Right lobe of liver (tissue), 6 donors: ENCODE data around the gene ZNF540. TPM values are rescaled to one million over a fixed set of nuclear protein-coding genes. Genes with fewer than 3 reads are reported as not detected.

ENCODE experiments used
- ATAC-seq, 4 donors: fragments of 200-7000 bp; cut with Tn5 transposase; one replicate each; pipeline ENCODE4 v1.9.1; 2020; ENCODE audit warnings: mild to moderate bottlenecking in 4 of 4, moderate library complexity in 4 of 4
- DNase-seq, 3 donors: peaks; one replicate each; pipeline ENCODE4 v3.0.0-alpha.2; 2020
- H3K27ac ChIP-seq, 3 donors: fragments of 200-600 bp; one replicate each; pipeline ENCODE4 v1.8.0; 2022
- H3K27me3 ChIP-seq, 2 donors: fragments of 200-600 bp; one replicate each; pipeline ENCODE4 v1.8.0; 2022
- H3K36me3 ChIP-seq, 4 donors: fragments of 200-600 bp; sonication (generic) in 1 of 4; one replicate each; pipeline versions ENCODE4 v1.5.1 to v1.8.0; 2017 to 2022; ENCODE audit warnings: control low read depth in 1 of 4
- H3K4me1 ChIP-seq, 4 donors: fragments of 200-600 bp; sonication (generic) in 1 of 4; one replicate each; pipeline versions ENCODE4 v1.5.1 to v1.8.0; 2017 to 2022; ENCODE audit warnings: control low read depth in 1 of 4
- H3K4me3 ChIP-seq, 3 donors: fragments of 200-600 bp; one replicate each; pipeline ENCODE4 v1.8.0; 2022
- H3K9me3 ChIP-seq, 4 donors: fragments of 200-600 bp; sonication (generic) in 1 of 4; one replicate each; pipeline versions ENCODE4 v1.5.1 to v1.8.0; 2017 to 2022; ENCODE audit warnings: control low read depth in 1 of 4
- POLR2A ChIP-seq: fragments of 450-650 bp; IDR thresholded peaks from one replicate; pipeline ENCODE4 v1.6.1; 2017; ENCODE audit warnings: antibody characterized with exemption, mild to moderate bottlenecking
- WGBS: methylation state at CpG from one replicate; pipeline ENCODE4 v1.1.6; 2018; ENCODE audit warnings: low coverage, low lambda C conversion rate; ENCODE audit not compliant: insufficient coverage; ENCODE audit errors: missing lambda C conversion rate; 5-methylcytosine and 5-hydroxymethylcytosine counted together
- intact Hi-C, 2 donors: fragments of 100-400 bp; cut with DNase I; formaldehyde crosslinking; loops; one replicate each; pipeline versions ENCODE4 v1.11.2 to v1.14.1; 2022
- total RNA-seq, 6 experiments: library from RNA; depleted of rRNA in 2 of 6; stranded (reverse); fragments of >200 nt in 2 of 6; fragmentation: NEBNext Ultra II Directional in 3 of 6; extraction: Animal tissue kit (Norgen Biotek cat#: 25700) in 3 of 6; gene quantifications; one replicate each; pipeline versions ENCODE4 v1.1.0 to v1.2.4, GENCODE V29; 2016 to 2023
- TF ChIP-seq, protein P1 (sequence below), 4 donors: fragments of 200-600 bp in 3 of 4; fragments of 450-650 bp in 1 of 4; IDR thresholded peaks; one replicate each; pipeline versions ENCODE4 v1.5.1 to v1.8.0; 2016 to 2022; ENCODE audit warnings: antibody characterized with exemption in 4 of 4, mild to moderate bottlenecking in 2 of 4
- donor health status: DM: no; HTN: yes; CAD: no.
- donor health status: DM: no; HTN: no; CAD: no.
- donor health status: DM: no; HTN: no; CAD: no.
- donor health status: DM: no; HTN: yes; CAD: no.
- donor health status: DM: no; HTN: yes; CAD: no.

Gene ZNF540
- total RNA-seq, 6 experiments from 2014 or later: 0.37 to 2.1 (median 1.1) TPM

DNA sequence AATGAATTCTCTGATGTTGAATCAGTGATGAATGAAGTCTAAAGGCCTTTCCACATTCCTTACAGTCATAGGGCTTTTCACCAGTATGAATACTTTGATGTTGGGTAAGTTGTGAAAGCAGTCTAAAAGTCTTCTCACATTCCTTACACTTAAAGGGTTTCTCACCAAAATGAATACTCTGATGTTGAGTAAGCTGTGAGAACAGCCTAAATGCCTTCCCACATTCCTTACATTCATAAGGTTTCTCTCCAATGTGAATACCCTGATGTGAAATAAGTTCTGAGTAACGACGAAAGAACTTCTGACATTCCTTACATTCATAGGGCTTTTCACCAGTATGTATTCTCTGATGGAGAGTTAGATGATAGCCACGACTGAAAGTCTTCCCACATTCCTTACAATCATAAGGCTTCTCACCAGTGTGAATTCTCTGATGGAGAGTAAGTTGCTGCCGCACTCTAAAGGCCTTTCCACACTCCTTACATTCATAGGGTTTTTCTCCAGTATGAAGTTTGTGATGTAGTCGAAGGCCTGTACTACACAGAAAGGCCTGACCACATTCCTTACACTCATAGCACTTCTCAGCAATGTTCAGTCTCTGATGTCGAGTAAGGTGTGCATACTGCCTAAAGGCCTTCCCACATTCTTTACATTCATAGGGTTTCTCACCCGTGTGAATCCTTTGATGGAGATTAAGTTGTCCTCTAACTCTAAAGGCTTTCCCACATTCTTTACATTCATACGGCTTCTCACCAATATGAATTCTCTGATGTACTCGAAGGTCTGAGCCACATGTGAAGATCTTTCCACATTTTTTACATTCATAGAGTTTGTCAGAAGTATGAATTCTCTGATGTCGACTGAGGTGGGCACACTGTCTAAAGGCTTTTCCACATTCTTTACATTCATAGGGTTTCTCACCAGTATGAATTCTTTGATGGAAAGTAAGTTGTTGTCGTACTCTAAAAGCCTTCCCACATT is 40.7 kb downstream of the ZNF540 start:
- DNase-seq: no peak
- no peak for TF ChIP-seq POLR2A
- TF ChIP-seq, protein P1, sequence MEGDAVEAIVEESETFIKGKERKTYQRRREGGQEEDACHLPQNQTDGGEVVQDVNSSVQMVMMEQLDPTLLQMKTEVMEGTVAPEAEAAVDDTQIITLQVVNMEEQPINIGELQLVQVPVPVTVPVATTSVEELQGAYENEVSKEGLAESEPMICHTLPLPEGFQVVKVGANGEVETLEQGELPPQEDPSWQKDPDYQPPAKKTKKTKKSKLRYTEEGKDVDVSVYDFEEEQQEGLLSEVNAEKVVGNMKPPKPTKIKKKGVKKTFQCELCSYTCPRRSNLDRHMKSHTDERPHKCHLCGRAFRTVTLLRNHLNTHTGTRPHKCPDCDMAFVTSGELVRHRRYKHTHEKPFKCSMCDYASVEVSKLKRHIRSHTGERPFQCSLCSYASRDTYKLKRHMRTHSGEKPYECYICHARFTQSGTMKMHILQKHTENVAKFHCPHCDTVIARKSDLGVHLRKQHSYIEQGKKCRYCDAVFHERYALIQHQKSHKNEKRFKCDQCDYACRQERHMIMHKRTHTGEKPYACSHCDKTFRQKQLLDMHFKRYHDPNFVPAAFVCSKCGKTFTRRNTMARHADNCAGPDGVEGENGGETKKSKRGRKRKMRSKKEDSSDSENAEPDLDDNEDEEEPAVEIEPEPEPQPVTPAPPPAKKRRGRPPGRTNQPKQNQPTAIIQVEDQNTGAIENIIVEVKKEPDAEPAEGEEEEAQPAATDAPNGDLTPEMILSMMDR (IDR thresholded peaks at IDR 0.05): no peak
- Histone ChIP-seq H3K27me3 (no peaks in the 10 kb centered on the region), H3K27ac (no peak overlapping the region), H3K36me3 (peaks cover 0 to 21% (median 0%) of the 10 kb centered on the region in 4 donors), H3K9me3 (peaks cover 0 to 63% (median 34%) of the 10 kb centered on the region in 4 donors), H3K4me3 (no peak overlapping the region), H3K4me1 (no peaks in the 10 kb centered on the region)
- intact Hi-C loops: no loop called here
- no peak for ATAC-seq
- WGBS: 98% methylated on average over 8 of the region's 11 CpGs

DNA sequence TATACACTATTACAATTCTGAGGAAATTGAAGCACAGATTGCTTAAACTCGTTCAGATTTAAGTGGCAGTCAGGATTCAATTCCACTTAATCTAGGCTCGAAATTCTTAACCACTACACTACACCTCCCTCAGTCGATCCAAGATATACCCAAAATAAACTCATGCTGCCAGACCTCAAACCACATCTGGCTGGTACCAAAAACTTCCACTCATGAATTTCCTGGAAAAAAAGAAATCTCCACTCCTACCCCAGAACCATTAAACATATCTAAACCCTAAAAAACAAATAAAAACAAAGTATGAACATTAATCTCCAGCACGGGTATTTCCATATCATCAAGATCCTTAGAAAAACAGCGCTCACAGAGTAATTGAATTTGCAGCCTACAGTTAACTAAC is 59.4 kb downstream of the ZNF540 start:
- no peaks in the 10 kb centered on the region for H3K27me3 ChIP-seq
- H3K4me1 ChIP-seq: peaks cover 0 to 18% (median 4%) of the 10 kb centered on the region in 4 donors
- H3K36me3 ChIP-seq: peaks cover 0 to 4% (median 0%) of the 10 kb centered on the region in 4 donors
- no peak for ATAC-seq
- peaks cover 0 to 8% (median 0%) of the 10 kb centered on the region in 4 donors for H3K9me3 ChIP-seq
- peak overlapping the region; percentile 67 to 82 (median 79) for H3K4me3 ChIP-seq
- H3K27ac ChIP-seq: peak overlapping the region in 1 of 3 donors; percentile 83
- intact Hi-C loops: no loop called here
- TF ChIP-seq, protein P1 (IDR thresholded peaks at IDR 0.05): no peak
- TF ChIP-seq POLR2A: no peak
- no peak for DNase-seq
- WGBS: 6% methylated on average over 5 of the region's 5 CpGs

DNA sequence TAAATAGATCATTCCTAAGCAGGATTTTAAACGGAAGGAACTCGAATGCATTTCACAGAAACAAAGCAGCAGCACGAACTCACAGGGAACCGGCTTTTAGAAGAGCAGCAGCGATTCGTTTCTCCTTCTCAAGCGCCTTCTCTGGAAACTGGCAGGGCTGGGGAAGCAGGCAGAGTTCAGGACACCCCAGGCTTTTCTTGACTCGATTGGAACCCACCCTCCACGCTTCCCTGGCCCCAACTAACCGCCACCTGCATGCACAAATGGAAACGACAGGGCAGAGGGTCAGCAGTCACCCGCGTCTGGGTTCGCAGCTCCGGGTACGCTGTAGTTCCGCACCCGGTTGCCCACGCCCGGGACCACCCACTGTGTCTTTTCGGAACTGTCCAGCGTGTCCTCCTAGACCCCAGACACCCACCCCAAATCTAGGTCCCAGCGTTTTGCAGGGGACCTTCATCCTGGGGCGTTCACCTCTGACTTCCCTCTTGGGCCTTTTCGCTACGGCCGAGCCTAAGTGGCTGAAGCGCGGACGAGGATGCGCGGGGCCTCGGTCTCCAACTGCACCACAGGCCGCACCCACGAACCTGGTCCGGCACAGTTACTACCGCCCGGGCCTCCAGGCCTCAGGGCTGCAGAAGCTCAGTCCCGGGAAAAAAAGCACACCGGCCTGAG is 60.1 kb downstream of the ZNF540 start:
- ATAC-seq (peak; percentile 57 to 66 (median 64)), DNase-seq (peak in 2 of 3 donors; percentile 40 to 63)
- Histone ChIP-seq H3K27ac (peak overlapping the region; percentile 79 to 88 (median 83)), H3K36me3 (no peaks in the 10 kb centered on the region), H3K4me3 (peak overlapping the region; percentile 67 to 82 (median 79)), H3K27me3 (no peaks in the 10 kb centered on the region), H3K9me3 (peaks cover 0 to 8% (median 0%) of the 10 kb centered on the region in 4 donors), H3K4me1 (peaks cover 0 to 18% (median 4%) of the 10 kb centered on the region in 4 donors)
- TF ChIP-seq, protein P1 (IDR thresholded peaks at IDR 0.05): no peak
- TF ChIP-seq POLR2A: no peak
- 1% methylated on average over 10 of the region's 40 CpGs for WGBS
- intact Hi-C loops: no loop called here

DNA sequence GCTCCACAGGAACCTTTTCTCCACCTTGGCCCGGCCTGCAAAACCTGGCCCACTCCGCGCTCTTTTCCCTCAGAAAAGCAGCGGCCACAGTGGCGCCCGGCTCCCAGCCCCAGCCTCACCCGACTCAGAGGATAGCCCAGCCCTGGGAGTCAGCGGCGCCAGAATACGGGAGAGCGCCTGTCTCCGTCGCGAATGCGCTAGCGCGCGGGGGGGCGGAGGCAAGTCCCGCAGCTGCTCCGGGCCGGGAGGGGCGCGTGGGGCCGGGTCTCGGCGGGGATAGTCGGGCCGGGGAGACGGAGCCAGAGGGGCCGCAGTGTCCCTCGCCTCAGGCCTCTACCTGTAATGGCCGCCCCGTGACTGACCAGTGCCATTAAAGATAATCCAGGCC is 60.6 kb downstream of the ZNF540 start, which contains the start of gene ZFP30:
TSS of gene ZFP30 (minus strand) at position 165 of the 388 bp plus-strand sequence. CDS start 7,643 bp downstream, outside the sequence.
- 0% methylated on average over 9 of the region's 34 CpGs for WGBS
- Histone ChIP-seq H3K36me3 (no peaks in the 10 kb centered on the region), H3K4me3 (peak within 1 kb of the TSS; percentile 67 to 82 (median 79)), H3K27me3 (no peaks in the 10 kb centered on the region), H3K4me1 (peaks cover 0 to 18% (median 4%) of the 10 kb centered on the region in 4 donors), H3K9me3 (peaks cover 0 to 8% (median 0%) of the 10 kb centered on the region in 4 donors), H3K27ac (peak within 1 kb of the TSS; percentile 79 to 88 (median 83))
- intact Hi-C loops: no loop called here
- DNase-seq (peak; percentile 89 to 96 (median 95)), ATAC-seq (peak; percentile 90 to 98 (median 95))
- TF ChIP-seq, protein P1 (IDR thresholded peaks at IDR 0.05): no peak
- TF ChIP-seq POLR2A: peak; percentile 55
